Keratinocyte (primary cell): ENCODE measurements around the gene FRMPD2.

Experiments used
- CTCF ChIP-seq, 3 experiments: IDR thresholded peaks in 1 of 3; conservative IDR thresholded peaks in 1 of 3; optimal IDR thresholded peaks in 1 of 3; 2 replicates in 2 of 3; 3 replicates in 1 of 3; pipeline versions ENCODE3 to v1.5.1; 2011; ENCODE audit warnings: low read length in 3 of 3, mild to moderate bottlenecking in 3 of 3, moderate library complexity in 2 of 3, control low read depth in 1 of 3, inconsistent platforms in 1 of 3; ENCODE audit not compliant: insufficient read depth in 2 of 3; ENCODE audit errors: extremely low read depth in 1 of 3
- EZH2 ChIP-seq: IDR thresholded peaks from one replicate; pipeline ENCODE4 v1.6.1; 2012; ENCODE audit warnings: inconsistent platforms, mild to moderate bottlenecking, low read length, moderate library complexity

DNA sequence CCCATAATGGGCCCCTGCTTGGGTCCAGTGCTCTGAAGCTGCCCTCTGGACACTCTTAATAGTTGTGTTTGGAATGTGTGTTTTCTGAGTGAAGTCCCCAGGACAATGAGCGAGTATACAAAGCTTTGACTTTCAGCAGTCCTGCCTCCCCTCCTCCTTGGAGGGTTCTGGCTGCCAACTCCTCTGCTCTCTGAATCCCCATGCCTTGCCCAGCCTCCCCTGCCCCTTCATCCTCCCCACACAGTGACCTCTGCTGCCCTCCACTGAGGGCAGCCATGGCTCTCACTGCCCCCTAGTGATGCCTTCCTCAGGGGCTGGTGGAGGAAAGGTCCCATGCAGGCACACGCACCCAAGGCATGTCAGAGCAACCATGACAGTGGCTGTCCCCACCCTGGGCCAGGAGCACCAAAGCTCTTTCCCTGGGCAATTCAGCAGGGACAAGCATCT, 40.9 kb downstream of the FRMPD2 start:
- TF ChIP-seq CTCF (optimal IDR thresholded peaks at IDR 0.05 in 1 of 3, IDR thresholded peaks at IDR 0.05 in 1 of 3, conservative IDR thresholded peaks at IDR 0.05 in 1 of 3; ENCODE audit: extremely low read depth in 1 of 3, insufficient read depth in 2 of 3, low read length in 3 of 3) (no peak), EZH2 (no peak)
